Liver (tissue), 9 donors: ENCODE measurements around the gene PLPP3. TPM values are rescaled to one million over a fixed set of nuclear protein-coding genes. Genes with fewer than 3 reads are reported as not detected.

Experiments used
- DNase-seq: peaks from one replicate; pipeline ENCODE4 v3.0.0-alpha.2; 2017; ENCODE audit warnings: low spot score
- H3K27ac ChIP-seq, 2 donors: one replicate each; pipeline ENCODE4 v1.7.0; 2013; ENCODE audit warnings: inconsistent platforms in 2 of 2, low read length in 2 of 2, control low read depth in 1 of 2, low read depth in 1 of 2, mild to moderate bottlenecking in 1 of 2
- H3K27me3 ChIP-seq, 4 donors: one replicate each; pipeline versions ENCODE4 v1.6.1 to v1.7.0; 2013; ENCODE audit warnings: low read length in 3 of 4, inconsistent platforms in 1 of 4, mild to moderate bottlenecking in 1 of 4, moderate library complexity in 1 of 4; ENCODE audit not compliant: control insufficient read depth in 4 of 4, insufficient read depth in 4 of 4
- H3K36me3 ChIP-seq, 4 donors: one replicate each; pipeline versions ENCODE4 v1.6.1 to v1.7.0; 2013; ENCODE audit warnings: low read length in 3 of 4, mild to moderate bottlenecking in 3 of 4, low read depth in 1 of 4, moderate library complexity in 1 of 4; ENCODE audit not compliant: control insufficient read depth in 4 of 4, insufficient read depth in 3 of 4
- H3K4me1 ChIP-seq, 4 donors: one replicate each; pipeline versions ENCODE4 v1.6.1 to v1.7.0; 2013; ENCODE audit warnings: low read length in 3 of 4, mild to moderate bottlenecking in 3 of 4, moderate library complexity in 1 of 4; ENCODE audit not compliant: control insufficient read depth in 4 of 4, insufficient read depth in 4 of 4
- H3K4me3 ChIP-seq, 3 donors: one replicate each; pipeline versions ENCODE4 v1.6.1 to v1.7.0; 2013; ENCODE audit warnings: low read length in 3 of 3, control low read depth in 1 of 3, low read depth in 1 of 3, mild to moderate bottlenecking in 1 of 3
- H3K9ac ChIP-seq, 2 donors: one replicate each; pipeline ENCODE4 v1.7.0; 2013; ENCODE audit warnings: low read length in 2 of 2, mild to moderate bottlenecking in 2 of 2, moderate library complexity in 2 of 2, control low read depth in 1 of 2, low read depth in 1 of 2
- H3K9me3 ChIP-seq, 4 donors: one replicate each; pipeline versions ENCODE4 v1.6.1 to v1.7.0; 2013; ENCODE audit warnings: low read length in 3 of 4; ENCODE audit not compliant: control insufficient read depth in 4 of 4
- EGR1 ChIP-seq, 2 donors: IDR thresholded peaks; 2 replicates each; pipeline ENCODE4 v1.6.1; 2016 to 2018; ENCODE audit warnings: antibody characterized with exemption in 2 of 2, low read depth in 2 of 2
- FOXA1 ChIP-seq: IDR thresholded peaks from 2 replicates; pipeline ENCODE4 v1.6.1; 2016; ENCODE audit warnings: antibody characterized with exemption
- FOXA2 ChIP-seq: IDR thresholded peaks from 2 replicates; pipeline ENCODE4 v1.6.1; 2016; ENCODE audit warnings: antibody characterized with exemption
- GABPA ChIP-seq, 2 donors: IDR thresholded peaks in 1 of 2; conservative IDR thresholded peaks in 1 of 2; 2 replicates each; pipeline ENCODE4 v1.6.1; 2016; ENCODE audit warnings: antibody characterized with exemption in 2 of 2, mild to moderate bottlenecking in 1 of 2, moderate library complexity in 1 of 2
- HNF4A ChIP-seq, 2 donors: conservative IDR thresholded peaks; 2 replicates each; pipeline ENCODE4 v1.6.1; 2016; ENCODE audit warnings: antibody characterized with exemption in 2 of 2, mild to moderate bottlenecking in 2 of 2
- HNF4G ChIP-seq: IDR thresholded peaks from 2 replicates; pipeline ENCODE4 v1.6.1; 2016; ENCODE audit warnings: antibody characterized with exemption
- JUND ChIP-seq, 2 donors: IDR thresholded peaks; 2 replicates each; pipeline ENCODE4 v1.6.1; 2016; ENCODE audit warnings: antibody characterized with exemption in 2 of 2
- NR2F2 ChIP-seq: IDR thresholded peaks from 2 replicates; pipeline ENCODE4 v1.6.1; 2016; ENCODE audit warnings: antibody characterized with exemption
- RAD21 ChIP-seq, 2 donors: IDR thresholded peaks; 2 replicates each; pipeline ENCODE4 v1.6.1; 2016; ENCODE audit warnings: antibody characterized with exemption in 2 of 2, mild to moderate bottlenecking in 2 of 2
- RXRA ChIP-seq, 2 donors: IDR thresholded peaks; 2 replicates each; pipeline ENCODE4 v1.6.1; 2017 to 2018; ENCODE audit warnings: antibody characterized with exemption in 2 of 2, mild to moderate bottlenecking in 1 of 2
- SP1 ChIP-seq: IDR thresholded peaks from 2 replicates; pipeline ENCODE4 v1.6.1; 2018; ENCODE audit warnings: antibody characterized with exemption, mild to moderate bottlenecking
- TAF1 ChIP-seq: conservative IDR thresholded peaks from 2 replicates; pipeline ENCODE4 v1.6.1; 2016; ENCODE audit warnings: antibody characterized with exemption, mild to moderate bottlenecking
- YY1 ChIP-seq: IDR thresholded peaks from 2 replicates; pipeline ENCODE4 v1.6.1; 2016; ENCODE audit warnings: antibody characterized with exemption, mild to moderate bottlenecking
- ZBTB33 ChIP-seq: IDR thresholded peaks from 2 replicates; pipeline ENCODE4 v1.6.1; 2016; ENCODE audit warnings: antibody characterized with exemption
- WGBS: extraction: QIAGEN DNeasy Blood & Tissue Kit; methylation state at CpG from one replicate; pipeline ENCODE4 v1.1.7; 2013; 5-methylcytosine and 5-hydroxymethylcytosine counted together
- polyA plus RNA-seq, 2 donors: library from polyadenylated mRNA; stranded (reverse) in 1 of 2; unstranded in 1 of 2; fragments of 200-250 nt in 1 of 2; fragments of >200 nt in 1 of 2; fragmentation: Nextera tagmentation in 1 of 2; extraction: Ambion mirVana in 1 of 2; gene quantifications; one replicate each; pipeline versions ENCODE4 v1.2.1 to v1.2.3, GENCODE V29; 2013 to 2015
- total RNA-seq, 2 donors: library from RNA; depleted of rRNA; stranded (reverse); fragments of >200 nt; gene quantifications; one replicate each; pipeline ENCODE4 v1.2.3, GENCODE V29; 2014
- TF ChIP-seq, protein P1 (sequence below): IDR thresholded peaks from 2 replicates; pipeline ENCODE4 v1.6.1; 2016; ENCODE audit warnings: antibody characterized with exemption
- TF ChIP-seq, protein P2 (sequence below): IDR thresholded peaks from 2 replicates; pipeline ENCODE4 v1.6.1; 2016; ENCODE audit warnings: antibody characterized with exemption
- TF ChIP-seq, protein P3 (sequence below): IDR thresholded peaks from 2 replicates; pipeline ENCODE4 v1.6.1; 2016; ENCODE audit warnings: antibody characterized with exemption, mild to moderate bottlenecking
- TF ChIP-seq, protein P4 (sequence below): fragments of 150-350 bp; IDR thresholded peaks from 2 replicates; pipeline ENCODE4 v1.5.1; 2017; ENCODE audit warnings: improper control_type of control experiment, low read depth, low read length; ENCODE audit not compliant: missing input control
- donor health status: healthy.
- donor health status: healthy.
- donor health status: healthy.
- donor health status: healthy.
- donor health status: healthy.

The PLPP3 gene
- total and polyA plus RNA-seq, 4 donors = 46.1 to 91.2 (median 67.6) TPM

DNA sequence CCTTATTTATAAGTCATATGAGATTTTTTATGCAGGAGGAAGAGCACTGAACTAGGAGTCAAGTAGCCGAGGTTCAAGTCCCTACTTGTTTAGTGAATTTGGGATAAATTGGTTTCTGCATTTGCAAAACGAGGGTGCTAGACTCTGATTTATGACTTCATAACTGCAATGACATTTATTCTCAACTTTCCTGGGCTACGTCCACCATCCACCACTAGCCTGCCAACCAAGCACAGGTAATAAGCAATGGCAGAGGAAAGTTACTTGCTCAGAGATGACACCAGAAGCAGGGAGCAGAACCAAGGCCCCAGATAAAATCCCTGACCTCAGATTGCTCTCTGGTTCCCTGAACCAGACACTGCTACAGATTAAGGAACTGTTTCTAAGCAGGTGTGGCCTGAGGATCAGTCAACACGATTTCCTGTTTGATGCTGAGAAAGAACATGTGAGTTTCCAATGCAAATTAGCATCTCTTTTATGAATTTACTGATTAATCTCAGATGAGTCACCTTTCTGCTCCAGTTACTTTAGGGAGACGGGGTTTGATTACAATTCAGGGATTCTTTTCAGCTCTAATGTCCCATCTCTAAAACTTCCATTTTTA, 52.7 kb downstream of the PLPP3 start:
- TF ChIP-seq, protein P1, sequence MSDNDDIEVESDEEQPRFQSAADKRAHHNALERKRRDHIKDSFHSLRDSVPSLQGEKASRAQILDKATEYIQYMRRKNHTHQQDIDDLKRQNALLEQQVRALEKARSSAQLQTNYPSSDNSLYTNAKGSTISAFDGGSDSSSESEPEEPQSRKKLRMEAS = no peak
- TF ChIP-seq, protein P2, sequence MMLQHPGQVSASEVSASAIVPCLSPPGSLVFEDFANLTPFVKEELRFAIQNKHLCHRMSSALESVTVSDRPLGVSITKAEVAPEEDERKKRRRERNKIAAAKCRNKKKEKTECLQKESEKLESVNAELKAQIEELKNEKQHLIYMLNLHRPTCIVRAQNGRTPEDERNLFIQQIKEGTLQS = no peak
- TF ChIP-seq YY1 (no peak), RXRA (IDR thresholded peaks at IDR 0.05) (no peak), ZBTB33 (no peak), HNF4A (conservative IDR thresholded peaks at IDR 0.05) (no peak), FOXA2 (no peak), JUND (IDR thresholded peaks at IDR 0.05) (no peak), GABPA (IDR thresholded peaks at IDR 0.05 in 1 of 2, conservative IDR thresholded peaks at IDR 0.05 in 1 of 2) (no peak), RAD21 (IDR thresholded peaks at IDR 0.05) (no peak), NR2F2 (no peak), TAF1 (no peak)
- Histone ChIP-seq H3K4me3 (no peak overlapping the region), H3K9me3 (no peaks in the 10 kb centered on the region), H3K9ac (no peak overlapping the region), H3K4me1 (peaks cover 0 to 45% (median 7%) of the 10 kb centered on the region in 4 donors), H3K27me3 (no peaks in the 10 kb centered on the region), H3K27ac (peak overlapping the region in 1 of 2 donors; percentile 15), H3K36me3 (peaks cover 3 to 55% (median 35%) of the 10 kb centered on the region in 4 donors)
- no peak for DNase-seq
- 63% methylated on average over 5 of the region's 5 CpGs for WGBS

- no peaks in the 10 kb centered on the region for H3K27me3 ChIP-seq
- 61% methylated on average over 4 of the region's 4 CpGs for WGBS
- peak overlapping the region in 1 of 2 donors; percentile 17 for H3K27ac ChIP-seq
- TF ChIP-seq, protein P1 = peak; percentile 38
- no peak for TF ChIP-seq HNF4A (conservative IDR thresholded peaks at IDR 0.05)
- TF ChIP-seq SP1 = no peak
- no peak for TF ChIP-seq RAD21 (IDR thresholded peaks at IDR 0.05)
- no peak for TF ChIP-seq GABPA (IDR thresholded peaks at IDR 0.05 in 1 of 2, conservative IDR thresholded peaks at IDR 0.05 in 1 of 2)
- no peak for TF ChIP-seq EGR1 (IDR thresholded peaks at IDR 0.05; ENCODE audit: low read depth in 2 of 2)
- no peak for TF ChIP-seq FOXA2
- H3K36me3 ChIP-seq = peaks cover 3 to 55% (median 36%) of the 10 kb centered on the region in 4 donors
- H3K9me3 ChIP-seq = no peaks in the 10 kb centered on the region
- no peak for DNase-seq
- peaks cover 0 to 40% (median 7%) of the 10 kb centered on the region in 4 donors for H3K4me1 ChIP-seq
- no peak overlapping the region for H3K4me3 ChIP-seq
- H3K9ac ChIP-seq = no peak overlapping the region
Observed at GRCh38 chr1:56525489-56526041, 53.8 kb downstream of the PLPP3 start.

GRCh38 chr1:56524263-56524662, 55.1 kb downstream of the PLPP3 start:
- WGBS = 91% methylated on average over 11 of the region's 11 CpGs
- no peak overlapping the region for H3K9ac ChIP-seq
- no peaks in the 10 kb centered on the region for H3K9me3 ChIP-seq
- no peak overlapping the region for H3K4me3 ChIP-seq
- H3K27ac ChIP-seq = no peak overlapping the region
- H3K36me3 ChIP-seq = peaks cover 3 to 65% (median 41%) of the 10 kb centered on the region in 4 donors
- no peak for DNase-seq
- H3K4me1 ChIP-seq = peaks cover 0 to 34% (median 7%) of the 10 kb centered on the region in 4 donors
- no peaks in the 10 kb centered on the region for H3K27me3 ChIP-seq
- TF ChIP-seq GABPA (IDR thresholded peaks at IDR 0.05 in 1 of 2, conservative IDR thresholded peaks at IDR 0.05 in 1 of 2) = no peak
- no peak for TF ChIP-seq SP1
- TF ChIP-seq, protein P3, sequence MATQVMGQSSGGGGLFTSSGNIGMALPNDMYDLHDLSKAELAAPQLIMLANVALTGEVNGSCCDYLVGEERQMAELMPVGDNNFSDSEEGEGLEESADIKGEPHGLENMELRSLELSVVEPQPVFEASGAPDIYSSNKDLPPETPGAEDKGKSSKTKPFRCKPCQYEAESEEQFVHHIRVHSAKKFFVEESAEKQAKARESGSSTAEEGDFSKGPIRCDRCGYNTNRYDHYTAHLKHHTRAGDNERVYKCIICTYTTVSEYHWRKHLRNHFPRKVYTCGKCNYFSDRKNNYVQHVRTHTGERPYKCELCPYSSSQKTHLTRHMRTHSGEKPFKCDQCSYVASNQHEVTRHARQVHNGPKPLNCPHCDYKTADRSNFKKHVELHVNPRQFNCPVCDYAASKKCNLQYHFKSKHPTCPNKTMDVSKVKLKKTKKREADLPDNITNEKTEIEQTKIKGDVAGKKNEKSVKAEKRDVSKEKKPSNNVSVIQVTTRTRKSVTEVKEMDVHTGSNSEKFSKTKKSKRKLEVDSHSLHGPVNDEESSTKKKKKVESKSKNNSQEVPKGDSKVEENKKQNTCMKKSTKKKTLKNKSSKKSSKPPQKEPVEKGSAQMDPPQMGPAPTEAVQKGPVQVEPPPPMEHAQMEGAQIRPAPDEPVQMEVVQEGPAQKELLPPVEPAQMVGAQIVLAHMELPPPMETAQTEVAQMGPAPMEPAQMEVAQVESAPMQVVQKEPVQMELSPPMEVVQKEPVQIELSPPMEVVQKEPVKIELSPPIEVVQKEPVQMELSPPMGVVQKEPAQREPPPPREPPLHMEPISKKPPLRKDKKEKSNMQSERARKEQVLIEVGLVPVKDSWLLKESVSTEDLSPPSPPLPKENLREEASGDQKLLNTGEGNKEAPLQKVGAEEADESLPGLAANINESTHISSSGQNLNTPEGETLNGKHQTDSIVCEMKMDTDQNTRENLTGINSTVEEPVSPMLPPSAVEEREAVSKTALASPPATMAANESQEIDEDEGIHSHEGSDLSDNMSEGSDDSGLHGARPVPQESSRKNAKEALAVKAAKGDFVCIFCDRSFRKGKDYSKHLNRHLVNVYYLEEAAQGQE = no peak
- TF ChIP-seq RAD21 (IDR thresholded peaks at IDR 0.05) = no peak
- no peak for TF ChIP-seq FOXA2
- TF ChIP-seq, protein P4, sequence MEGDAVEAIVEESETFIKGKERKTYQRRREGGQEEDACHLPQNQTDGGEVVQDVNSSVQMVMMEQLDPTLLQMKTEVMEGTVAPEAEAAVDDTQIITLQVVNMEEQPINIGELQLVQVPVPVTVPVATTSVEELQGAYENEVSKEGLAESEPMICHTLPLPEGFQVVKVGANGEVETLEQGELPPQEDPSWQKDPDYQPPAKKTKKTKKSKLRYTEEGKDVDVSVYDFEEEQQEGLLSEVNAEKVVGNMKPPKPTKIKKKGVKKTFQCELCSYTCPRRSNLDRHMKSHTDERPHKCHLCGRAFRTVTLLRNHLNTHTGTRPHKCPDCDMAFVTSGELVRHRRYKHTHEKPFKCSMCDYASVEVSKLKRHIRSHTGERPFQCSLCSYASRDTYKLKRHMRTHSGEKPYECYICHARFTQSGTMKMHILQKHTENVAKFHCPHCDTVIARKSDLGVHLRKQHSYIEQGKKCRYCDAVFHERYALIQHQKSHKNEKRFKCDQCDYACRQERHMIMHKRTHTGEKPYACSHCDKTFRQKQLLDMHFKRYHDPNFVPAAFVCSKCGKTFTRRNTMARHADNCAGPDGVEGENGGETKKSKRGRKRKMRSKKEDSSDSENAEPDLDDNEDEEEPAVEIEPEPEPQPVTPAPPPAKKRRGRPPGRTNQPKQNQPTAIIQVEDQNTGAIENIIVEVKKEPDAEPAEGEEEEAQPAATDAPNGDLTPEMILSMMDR = no peak
- TF ChIP-seq, protein P2 = no peak
- no peak for TF ChIP-seq RXRA (IDR thresholded peaks at IDR 0.05)
- no peak for TF ChIP-seq HNF4G
- no peak for TF ChIP-seq EGR1 (IDR thresholded peaks at IDR 0.05; ENCODE audit: low read depth in 2 of 2)
- TF ChIP-seq TAF1 = no peak
- TF ChIP-seq FOXA1 = no peak
